ENCODE measurements around the gene CLEC1B.
"Not testable (repeated sequence)": the region's sequence is repeated elsewhere in the genome, so short reads cannot be mapped to it uniquely, and the experiment has no call there.

Gene CLEC1B

GRCh38 chr12:9952954-9953729, 45.8 kb downstream of the CLEC1B start:
- not testable (repeated sequence) for H3K27ac ChIP-seq (ENCODE audit: insufficient read depth, low read length, poor library complexity, severe bottlenecking); H3K9me3 ChIP-seq (ENCODE audit: control insufficient read depth, low read length); H3K4me3 ChIP-seq (ENCODE audit: insufficient read depth, low read depth, low read length, poor library complexity, severe bottlenecking); DNase-seq; H3K36me3 ChIP-seq (ENCODE audit: control insufficient read depth, insufficient read depth, low read length); H3K27me3 ChIP-seq (replicated peaks; ENCODE audit: control insufficient read depth, insufficient read depth, low read length, poor library complexity, severe bottlenecking)
- peaks cover 16% of the 10 kb centered on the region for H3K4me1 ChIP-seq (ENCODE audit: control insufficient read depth, insufficient read depth, low read length, poor library complexity, severe bottlenecking)

GRCh38 chr12:9951026-9951675, 47.8 kb downstream of the CLEC1B start:
- peak in 2 of 3 donors; percentile 6 to 9 for DNase-seq
- Histone ChIP-seq H3K4me3 (ENCODE audit: insufficient read depth, low read depth, low read length, poor library complexity, severe bottlenecking) (no peak overlapping the region), H3K9me3 (ENCODE audit: control insufficient read depth, low read length) (no peaks in the 10 kb centered on the region), H3K36me3 (ENCODE audit: control insufficient read depth, insufficient read depth, low read length) (no peaks in the 10 kb centered on the region), H3K4me1 (ENCODE audit: control insufficient read depth, insufficient read depth, low read length, poor library complexity, severe bottlenecking) (peaks cover 11% of the 10 kb centered on the region), H3K27ac (ENCODE audit: insufficient read depth, low read length, poor library complexity, severe bottlenecking) (no peak overlapping the region), H3K27me3 (replicated peaks; ENCODE audit: control insufficient read depth, insufficient read depth, low read length, poor library complexity, severe bottlenecking) (no peaks in the 10 kb centered on the region)

GRCh38 chr12:9948606-9949296, 50.2 kb downstream of the CLEC1B start:
- Histone ChIP-seq H3K36me3 (ENCODE audit: control insufficient read depth, insufficient read depth, low read length) (no peaks in the 10 kb centered on the region), H3K4me1 (ENCODE audit: control insufficient read depth, insufficient read depth, low read length, poor library complexity, severe bottlenecking) (peaks cover 11% of the 10 kb centered on the region), H3K4me3 (ENCODE audit: insufficient read depth, low read depth, low read length, poor library complexity, severe bottlenecking) (no peak overlapping the region), H3K9me3 (ENCODE audit: control insufficient read depth, low read length) (no peaks in the 10 kb centered on the region), H3K27me3 (replicated peaks; ENCODE audit: control insufficient read depth, insufficient read depth, low read length, poor library complexity, severe bottlenecking) (no peaks in the 10 kb centered on the region), H3K27ac (ENCODE audit: insufficient read depth, low read length, poor library complexity, severe bottlenecking) (no peak overlapping the region)
- DNase-seq, result no peak

GRCh38 chr12:9947674-9948073, 51.2 kb downstream of the CLEC1B start:
- H3K27me3 ChIP-seq (replicated peaks; ENCODE audit: control insufficient read depth, insufficient read depth, low read length, poor library complexity, severe bottlenecking), result no peaks in the 10 kb centered on the region
- no peaks in the 10 kb centered on the region for H3K9me3 ChIP-seq (ENCODE audit: control insufficient read depth, low read length)
- H3K4me1 ChIP-seq (ENCODE audit: control insufficient read depth, insufficient read depth, low read length, poor library complexity, severe bottlenecking), result peaks cover 11% of the 10 kb centered on the region
- DNase-seq, result no peak
- H3K27ac ChIP-seq (ENCODE audit: insufficient read depth, low read length, poor library complexity, severe bottlenecking), result no peak overlapping the region
- no peaks in the 10 kb centered on the region for H3K36me3 ChIP-seq (ENCODE audit: control insufficient read depth, insufficient read depth, low read length)
- no peak overlapping the region for H3K4me3 ChIP-seq (ENCODE audit: insufficient read depth, low read depth, low read length, poor library complexity, severe bottlenecking)

- Histone ChIP-seq H3K4me3 (ENCODE audit: insufficient read depth, low read depth, low read length, poor library complexity, severe bottlenecking) (no peak overlapping the region), H3K27me3 (replicated peaks; ENCODE audit: control insufficient read depth, insufficient read depth, low read length, poor library complexity, severe bottlenecking) (no peaks in the 10 kb centered on the region), H3K36me3 (ENCODE audit: control insufficient read depth, insufficient read depth, low read length) (no peaks in the 10 kb centered on the region), H3K27ac (ENCODE audit: insufficient read depth, low read length, poor library complexity, severe bottlenecking) (no peak overlapping the region), H3K9me3 (ENCODE audit: control insufficient read depth, low read length) (no peaks in the 10 kb centered on the region), H3K4me1 (ENCODE audit: control insufficient read depth, insufficient read depth, low read length, poor library complexity, severe bottlenecking) (no peaks in the 10 kb centered on the region)
- DNase-seq, result no peak
Measured at GRCh38 chr12:9944391-9944790, 54.5 kb downstream of the CLEC1B start.

- H3K4me1 ChIP-seq (ENCODE audit: control insufficient read depth, insufficient read depth, low read length, poor library complexity, severe bottlenecking), result no peaks in the 10 kb centered on the region
- H3K27me3 ChIP-seq (replicated peaks; ENCODE audit: control insufficient read depth, insufficient read depth, low read length, poor library complexity, severe bottlenecking), result no peaks in the 10 kb centered on the region
- peak overlapping the region; percentile 22 for H3K4me3 ChIP-seq (ENCODE audit: insufficient read depth, low read depth, low read length, poor library complexity, severe bottlenecking)
- H3K9me3 ChIP-seq (ENCODE audit: control insufficient read depth, low read length), result no peaks in the 10 kb centered on the region
- no peak overlapping the region for H3K27ac ChIP-seq (ENCODE audit: insufficient read depth, low read length, poor library complexity, severe bottlenecking)
- no peaks in the 10 kb centered on the region for H3K36me3 ChIP-seq (ENCODE audit: control insufficient read depth, insufficient read depth, low read length)
- DNase-seq, result peak in 1 of 3 donors; percentile 36
Measured at GRCh38 chr12:9943240-9943639, 55.7 kb downstream of the CLEC1B start.

All from effector memory CD4-positive, alpha-beta T cell (primary cell).